C4-2B (cell line): ENCODE measurements around the gene SPPL2B.

Experiments used
- H3K27ac ChIP-seq: fragments of 450-650 bp; 2 replicates; pipeline ENCODE4 v1.5.1; 2017
- ZFX ChIP-seq: fragments of 450-650 bp; IDR thresholded peaks from 2 replicates; pipeline ENCODE4 v1.6.1; 2017
- TF ChIP-seq, protein P1 (sequence below): fragments of 450-650 bp; conservative IDR thresholded peaks from 2 replicates; pipeline ENCODE4 v1.5.1; 2017; ENCODE audit warnings: mild to moderate bottlenecking

The SPPL2B gene

DNA sequence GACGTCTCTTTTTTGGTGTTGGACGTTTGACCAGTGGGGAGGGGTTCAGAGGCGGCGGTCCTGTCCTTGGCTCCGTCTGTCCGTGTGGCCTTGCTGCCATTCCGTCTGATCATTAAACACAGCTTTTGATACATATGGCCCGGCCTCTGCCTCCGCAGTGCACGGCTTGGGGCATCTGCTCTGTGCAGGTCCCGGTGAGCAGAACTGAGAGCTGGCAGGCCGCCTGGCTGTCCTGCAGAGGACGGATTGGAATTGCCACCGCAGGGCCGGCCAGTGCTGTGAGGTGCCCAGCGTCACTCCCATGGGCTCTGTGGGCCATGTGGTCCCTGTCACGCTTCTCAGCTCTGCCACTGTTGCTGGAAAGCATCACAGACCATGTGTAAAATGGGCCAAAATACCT lies 26.2 kb downstream of the SPPL2B start:
- no peak for TF ChIP-seq ZFX
- H3K27ac ChIP-seq, result no peak overlapping the region

DNA sequence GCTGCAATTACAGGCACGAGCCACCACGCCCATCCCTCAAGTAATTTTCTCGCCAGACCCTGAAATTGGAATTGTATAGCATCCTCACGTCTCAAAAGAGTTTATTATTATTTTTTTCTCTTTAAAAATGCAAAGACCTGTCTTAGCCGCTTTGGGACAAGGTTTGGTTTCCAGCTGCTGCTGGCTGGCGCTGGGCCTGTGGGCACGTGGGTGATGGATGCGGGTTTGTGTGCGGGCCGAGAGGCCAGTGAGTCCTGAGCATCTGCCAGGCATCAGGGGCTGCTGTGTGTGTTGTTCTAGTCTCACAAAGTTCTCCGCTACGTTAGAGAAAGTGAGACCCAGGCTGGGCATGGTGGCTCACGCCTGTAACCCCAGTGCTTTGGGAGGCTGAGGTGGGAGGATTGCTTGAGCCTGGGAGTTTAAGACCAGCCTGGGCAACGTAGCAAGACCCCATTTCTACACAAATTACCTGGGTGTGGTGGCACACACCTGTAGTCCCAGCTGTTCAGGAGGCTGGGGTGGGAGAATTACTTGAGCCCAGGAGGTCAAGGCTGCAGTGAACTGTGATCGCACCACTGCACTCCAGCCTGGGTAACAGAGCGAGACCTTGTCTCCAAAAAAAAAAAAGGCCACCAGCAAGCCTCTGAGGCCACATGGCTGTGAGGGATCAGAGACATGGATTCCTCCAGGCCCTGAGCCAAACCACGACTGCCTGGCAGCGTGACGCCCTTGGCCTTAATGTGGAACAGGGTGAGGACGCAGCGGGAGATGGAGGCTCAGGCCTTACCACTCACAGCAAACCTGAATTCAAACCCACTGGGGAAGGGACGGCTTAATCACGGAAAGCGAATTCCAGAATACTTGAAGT lies 26.9 kb downstream of the SPPL2B start:
- TF ChIP-seq, protein P1, sequence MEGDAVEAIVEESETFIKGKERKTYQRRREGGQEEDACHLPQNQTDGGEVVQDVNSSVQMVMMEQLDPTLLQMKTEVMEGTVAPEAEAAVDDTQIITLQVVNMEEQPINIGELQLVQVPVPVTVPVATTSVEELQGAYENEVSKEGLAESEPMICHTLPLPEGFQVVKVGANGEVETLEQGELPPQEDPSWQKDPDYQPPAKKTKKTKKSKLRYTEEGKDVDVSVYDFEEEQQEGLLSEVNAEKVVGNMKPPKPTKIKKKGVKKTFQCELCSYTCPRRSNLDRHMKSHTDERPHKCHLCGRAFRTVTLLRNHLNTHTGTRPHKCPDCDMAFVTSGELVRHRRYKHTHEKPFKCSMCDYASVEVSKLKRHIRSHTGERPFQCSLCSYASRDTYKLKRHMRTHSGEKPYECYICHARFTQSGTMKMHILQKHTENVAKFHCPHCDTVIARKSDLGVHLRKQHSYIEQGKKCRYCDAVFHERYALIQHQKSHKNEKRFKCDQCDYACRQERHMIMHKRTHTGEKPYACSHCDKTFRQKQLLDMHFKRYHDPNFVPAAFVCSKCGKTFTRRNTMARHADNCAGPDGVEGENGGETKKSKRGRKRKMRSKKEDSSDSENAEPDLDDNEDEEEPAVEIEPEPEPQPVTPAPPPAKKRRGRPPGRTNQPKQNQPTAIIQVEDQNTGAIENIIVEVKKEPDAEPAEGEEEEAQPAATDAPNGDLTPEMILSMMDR, result no peak
- TF ChIP-seq ZFX, result no peak
- no peak overlapping the region for H3K27ac ChIP-seq

DNA sequence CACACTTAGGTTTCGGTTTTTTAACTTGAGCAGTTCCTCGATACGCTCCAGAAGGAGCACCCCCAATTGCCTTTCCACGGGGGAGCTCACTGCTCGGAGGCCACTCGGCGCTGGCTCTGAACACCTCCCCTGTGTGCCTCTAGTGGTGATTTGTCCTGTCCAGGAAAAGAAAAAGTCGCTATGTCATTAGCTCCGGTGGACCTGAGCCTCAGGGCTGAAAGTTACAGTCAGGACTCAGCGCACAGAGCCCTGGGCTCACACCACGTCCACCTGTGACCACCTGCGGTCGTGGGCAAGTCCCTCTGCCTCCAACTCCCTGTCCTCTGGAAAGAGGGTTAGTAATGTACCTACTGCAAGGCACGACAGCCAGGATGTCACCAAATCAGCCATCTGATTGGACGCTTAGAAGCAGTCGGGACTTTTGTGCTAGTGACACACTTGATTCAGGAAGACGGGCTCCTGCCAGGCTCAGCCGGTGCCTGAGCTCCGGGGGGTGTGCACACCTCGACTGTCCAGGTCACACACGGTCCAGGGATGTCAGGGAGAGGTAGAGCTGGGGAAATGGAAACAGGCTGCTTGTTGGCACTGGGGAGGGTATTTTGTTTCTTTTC lies 27.7 kb downstream of the SPPL2B start:
- TF ChIP-seq ZFX, result no peak
- TF ChIP-seq, protein P1, result no peak
- no peak overlapping the region for H3K27ac ChIP-seq

DNA sequence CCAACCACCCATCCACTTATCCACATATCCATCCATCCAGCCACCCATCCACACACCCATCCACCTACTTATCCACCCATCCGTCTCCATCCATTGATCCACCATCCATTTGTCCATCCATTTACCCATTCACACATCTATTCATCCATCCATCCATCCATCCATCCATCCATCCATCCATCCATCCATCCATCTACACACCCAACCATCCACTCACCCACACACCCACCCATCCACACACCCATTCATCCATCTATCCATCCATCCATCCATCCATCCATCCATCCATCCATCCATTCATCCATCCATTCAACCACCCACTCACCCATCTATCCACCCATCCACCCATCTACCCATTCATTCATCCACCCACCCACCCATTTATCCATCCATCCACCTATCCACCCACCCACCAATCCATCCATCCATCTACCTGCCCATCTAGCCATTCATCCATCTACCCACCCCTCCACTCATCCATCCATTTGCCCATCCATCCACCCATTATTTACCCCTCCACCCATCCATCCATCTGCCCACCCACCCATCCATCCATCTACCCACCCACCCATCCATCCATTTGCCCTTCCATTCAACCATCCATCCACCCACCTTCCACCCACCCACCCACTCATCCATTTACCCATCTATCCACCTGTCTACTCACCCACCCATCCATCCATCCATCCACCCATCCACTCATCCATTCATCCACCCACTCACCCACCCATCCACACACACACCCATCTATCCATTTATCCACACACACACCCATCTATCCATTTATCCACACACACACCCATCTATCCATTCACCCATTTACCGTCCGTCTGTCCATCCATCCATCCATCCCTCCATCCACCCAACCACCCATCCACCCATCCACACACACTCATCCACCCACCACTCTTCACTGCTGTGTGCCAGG lies 29.1 kb downstream of the SPPL2B start:
- TF ChIP-seq, protein P1, result no peak
- no peak for TF ChIP-seq ZFX

DNA sequence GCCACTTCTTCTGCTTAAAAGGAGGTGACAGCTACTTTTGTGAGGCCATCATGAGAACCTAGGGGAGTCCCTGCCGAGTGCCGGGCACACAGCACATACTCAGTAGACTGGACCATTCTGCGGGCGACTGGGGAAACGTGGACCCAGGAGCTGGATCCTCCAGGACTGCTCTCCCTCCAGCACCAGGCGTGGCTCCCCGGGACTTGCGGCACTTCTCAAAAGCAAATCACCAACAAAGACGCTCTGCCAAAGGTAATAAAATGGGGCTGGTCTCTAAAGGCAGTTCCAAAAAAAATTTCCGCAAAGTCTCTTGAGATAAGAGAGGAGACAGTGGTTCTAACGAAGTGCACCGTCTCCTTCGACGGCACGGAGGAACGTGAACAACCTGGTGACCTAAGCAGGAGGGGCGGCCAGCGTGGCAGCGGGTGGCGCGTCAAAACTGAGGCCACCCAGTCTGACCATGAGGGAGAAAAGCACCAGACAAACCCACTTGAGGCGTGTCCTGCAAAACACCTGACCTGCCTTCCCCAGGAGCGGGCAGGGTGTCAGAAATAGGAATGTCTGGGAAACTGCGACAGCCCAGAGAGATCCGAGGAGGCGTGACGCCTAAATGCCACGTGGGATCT lies 30.2 kb downstream of the SPPL2B start:
- H3K27ac ChIP-seq, result no peak overlapping the region
- TF ChIP-seq ZFX, result no peak
- TF ChIP-seq, protein P1, result no peak

More for the DNA sequence above, 29.1 kb downstream of the SPPL2B start:
- no peak overlapping the region for H3K27ac ChIP-seq

DNA sequence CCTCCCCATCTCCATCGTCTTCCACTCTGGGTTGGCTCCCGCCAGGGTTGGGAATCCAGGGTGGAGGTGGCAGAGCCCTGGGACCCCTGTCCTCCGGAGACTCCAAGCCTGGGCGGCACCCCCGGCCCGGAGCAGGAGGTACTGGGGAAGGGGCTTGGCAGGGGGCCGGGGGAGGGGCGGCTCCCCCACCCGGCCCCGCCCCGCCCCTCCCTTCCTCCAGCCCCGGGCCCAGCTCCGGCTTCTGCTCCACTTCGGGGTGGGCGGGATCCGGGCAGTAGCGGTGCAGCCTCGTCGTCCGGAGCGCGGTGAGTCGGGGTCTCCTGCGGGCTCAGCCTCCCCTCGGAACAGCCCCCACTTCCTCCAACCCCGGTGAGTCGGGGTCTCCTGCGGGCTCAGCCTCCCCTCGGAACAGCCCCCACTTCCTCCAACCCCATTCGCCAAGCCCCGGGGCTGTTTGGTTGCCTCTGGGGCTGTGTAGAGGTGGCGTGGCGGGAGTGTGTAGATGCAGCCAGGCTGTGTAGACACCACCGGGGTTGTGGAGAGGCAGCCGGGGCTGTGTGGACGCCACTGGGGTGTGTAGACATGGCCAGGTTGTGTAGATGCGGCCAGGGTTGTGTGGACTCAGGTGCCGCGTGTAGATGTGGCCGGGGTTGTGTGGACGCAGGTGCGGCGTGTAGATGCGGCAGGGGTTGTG lies 31.7 kb downstream of the SPPL2B start, which contains the start of gene TMPRSS9:
TMPRSS9 (plus strand) TSS at position 274 of the 694 bp plus-strand sequence. CDS start 29,521 bp downstream, outside the sequence.
- TF ChIP-seq, protein P1, result no peak
- TF ChIP-seq ZFX, result no peak

More for the DNA sequence above, 31.7 kb downstream of the SPPL2B start, which contains the start of gene TMPRSS9:
- H3K27ac ChIP-seq, result no peak within 1 kb of the TSS
